Measurements from ENCODE around the gene TSFM. TPM values are rescaled to one million over a fixed set of nuclear protein-coding genes. Genes with fewer than 3 reads are reported as not detected.

The TSFM gene
- total RNA-seq, 1 experiment from 2014 or later, result 53.2 TPM

- no peaks in the 10 kb centered on the region for H3K9me3 ChIP-seq (ENCODE audit: control insufficient read depth in 1 of 2, insufficient read depth in 1 of 2, low read depth in 1 of 2, low read length in 2 of 2)
- BruUV-seq (replicated peaks), result no TSS peak
- DNase-seq (ENCODE audit: low read depth, low spot score) (no peak), ATAC-seq (peak; percentile 39)
- peak overlapping the region; percentile 81 for H3K9ac ChIP-seq (ENCODE audit: low read length)
- H3K79me2 ChIP-seq (ENCODE audit: insufficient read depth, low read length), result peaks cover 6% of the 10 kb centered on the region
- H3K4me1 ChIP-seq (ENCODE audit: control insufficient read depth in 1 of 2, insufficient read depth in 2 of 2, low read length in 2 of 2), result peaks cover 11 to 43% of the 10 kb centered on the region in 2 experiments
- ChIA-PET POLR2A (interaction anchor here (0.9 to 2.4 kb wide), 8 partner anchors 9 to 175 kb away, joined by 3 to 12 read pairs (median 4); partner anchors contain the start of genes ATP23 and CDK4), CTCF (interaction anchor here (4.0 kb wide), 1 partner anchor 10 kb away, joined by 51 read pairs; no protein-coding TSS in a partner anchor), RAD21 (ENCODE audit: low non-redundant PET in 1 of 2, low total read pairs in 2 of 2, uncharacterized antibody in 2 of 2, unreplicated experiment in 2 of 2) (no interaction called here)
- no peak overlapping the region for H2AFZ ChIP-seq (ENCODE audit: low read depth, low read length, poor library complexity, severe bottlenecking)
- H3K36me3 ChIP-seq (ENCODE audit: control insufficient read depth in 1 of 2, insufficient read depth in 2 of 2, low read length in 2 of 2), result peaks cover 13 to 26% of the 10 kb centered on the region in 2 experiments; a peak in 3 of 4 replicates
- intact Hi-C loops (cut with micrococcal nuclease), result no loop called here
- TF ChIP-seq SRF (IDR thresholded peaks at IDR 0.05; ENCODE audit: low read depth) (no peak), ZNF274 (IDR thresholded peaks at IDR 0.05; ENCODE audit: low read depth, low read length) (no peak), JUND (IDR thresholded peaks at IDR 0.05) (no peak), ZBTB33 (IDR thresholded peaks at IDR 0.05; ENCODE audit: extremely low read depth, insufficient replicate concordance, low read length) (no peak), POLR2A (IDR thresholded peaks at IDR 0.05; ENCODE audit: borderline replicate concordance, extremely low read depth, insufficient read depth, insufficient read length) (peak; percentile 33), EZH2 (IDR thresholded peaks at IDR 0.05) (no peak), ZFX (IDR thresholded peaks at IDR 0.05) (no peak), CEBPB (IDR thresholded peaks at IDR 0.05; ENCODE audit: low read depth) (no peak)
- H3K27ac ChIP-seq (ENCODE audit: low read depth, low read length), result peak overlapping the region; percentile 73
- H3K9me2 ChIP-seq (ENCODE audit: insufficient read depth), result no peaks in the 10 kb centered on the region
- H4K20me1 ChIP-seq (ENCODE audit: insufficient read depth), result no peaks in the 10 kb centered on the region
- peak overlapping the region; percentile 100 for H3K4me2 ChIP-seq (ENCODE audit: low read length)
- no peaks in the 10 kb centered on the region for H3K27me3 ChIP-seq (ENCODE audit: insufficient read depth, low read length)
- peak overlapping the region; percentile 72 to 81 for H3K4me3 ChIP-seq (replicated peaks in 1 of 2; ENCODE audit: low read depth in 1 of 2, low read length in 2 of 2)
Measured at GRCh38 chr12:57765698-57766463, 16.7 kb upstream of the TSFM start.
